HL-60 (cell line): ENCODE measurements around the gene ASB3.
"Not testable (repeated sequence)": the region's sequence is repeated elsewhere in the genome, so short reads cannot be mapped to it uniquely, and the experiment has no call there.

Experiments
- DNase-seq, 2 experiments: peaks; one replicate each; pipeline ENCODE4 v3.0.0-alpha.2; 2010 to 2020; ENCODE audit warnings: low read depth in 1 of 2, low spot score in 1 of 2
- H3K27ac ChIP-seq: fragments of 250-450 bp; sonication (Bioruptor Pico); replicated peaks from 2 replicates; pipeline ENCODE4 v1.5.1; 2020; ENCODE audit warnings: mild to moderate bottlenecking, moderate library complexity
- H3K27me3 ChIP-seq: fragments of 250-450 bp; sonication (Bioruptor Pico); 2 replicates; pipeline ENCODE4 v1.5.1; 2021; ENCODE audit warnings: mild to moderate bottlenecking, moderate library complexity; ENCODE audit not compliant: insufficient read depth, poor library complexity, severe bottlenecking
- H3K4me3 ChIP-seq: replicated peaks from 2 replicates; pipeline ENCODE4 v1.5.1; 2011; ENCODE audit warnings: mild to moderate bottlenecking, control low read depth, low read length; ENCODE audit not compliant: insufficient read depth
- GABPA ChIP-seq: IDR thresholded peaks from 2 replicates; pipeline ENCODE4 v1.6.1; 2012; ENCODE audit warnings: low read depth
- POLR2AphosphoS5 ChIP-seq: IDR thresholded peaks from 2 replicates; pipeline ENCODE4 v1.6.1; 2012; ENCODE audit warnings: low read depth
- SPI1 ChIP-seq: IDR thresholded peaks from 2 replicates; pipeline ENCODE4 v1.6.1; 2012; ENCODE audit warnings: low read depth, mild to moderate bottlenecking, borderline replicate concordance
- TF ChIP-seq, protein P1 (sequence below): IDR thresholded peaks from 2 replicates; pipeline ENCODE4 v1.6.1; 2012; ENCODE audit warnings: low read depth; ENCODE audit not compliant: insufficient replicate concordance
- TF ChIP-seq, protein P2 (sequence below): IDR thresholded peaks from one replicate; pipeline ENCODE4 v1.5.1; 2011; ENCODE audit warnings: low read length, control low read depth, inconsistent platforms; ENCODE audit not compliant: insufficient read depth

The ASB3 gene

GRCh38 chr2:53729143-53729762, 57.5 kb downstream of the ASB3 start:
- no peak for DNase-seq
- Histone ChIP-seq H3K4me3 (no peak overlapping the region), H3K27ac (no peak overlapping the region), H3K27me3 (no peaks in the 10 kb centered on the region)
- TF ChIP-seq POLR2AphosphoS5, result no peak
- TF ChIP-seq SPI1, result no peak
- no peak for TF ChIP-seq GABPA
- TF ChIP-seq, protein P1, sequence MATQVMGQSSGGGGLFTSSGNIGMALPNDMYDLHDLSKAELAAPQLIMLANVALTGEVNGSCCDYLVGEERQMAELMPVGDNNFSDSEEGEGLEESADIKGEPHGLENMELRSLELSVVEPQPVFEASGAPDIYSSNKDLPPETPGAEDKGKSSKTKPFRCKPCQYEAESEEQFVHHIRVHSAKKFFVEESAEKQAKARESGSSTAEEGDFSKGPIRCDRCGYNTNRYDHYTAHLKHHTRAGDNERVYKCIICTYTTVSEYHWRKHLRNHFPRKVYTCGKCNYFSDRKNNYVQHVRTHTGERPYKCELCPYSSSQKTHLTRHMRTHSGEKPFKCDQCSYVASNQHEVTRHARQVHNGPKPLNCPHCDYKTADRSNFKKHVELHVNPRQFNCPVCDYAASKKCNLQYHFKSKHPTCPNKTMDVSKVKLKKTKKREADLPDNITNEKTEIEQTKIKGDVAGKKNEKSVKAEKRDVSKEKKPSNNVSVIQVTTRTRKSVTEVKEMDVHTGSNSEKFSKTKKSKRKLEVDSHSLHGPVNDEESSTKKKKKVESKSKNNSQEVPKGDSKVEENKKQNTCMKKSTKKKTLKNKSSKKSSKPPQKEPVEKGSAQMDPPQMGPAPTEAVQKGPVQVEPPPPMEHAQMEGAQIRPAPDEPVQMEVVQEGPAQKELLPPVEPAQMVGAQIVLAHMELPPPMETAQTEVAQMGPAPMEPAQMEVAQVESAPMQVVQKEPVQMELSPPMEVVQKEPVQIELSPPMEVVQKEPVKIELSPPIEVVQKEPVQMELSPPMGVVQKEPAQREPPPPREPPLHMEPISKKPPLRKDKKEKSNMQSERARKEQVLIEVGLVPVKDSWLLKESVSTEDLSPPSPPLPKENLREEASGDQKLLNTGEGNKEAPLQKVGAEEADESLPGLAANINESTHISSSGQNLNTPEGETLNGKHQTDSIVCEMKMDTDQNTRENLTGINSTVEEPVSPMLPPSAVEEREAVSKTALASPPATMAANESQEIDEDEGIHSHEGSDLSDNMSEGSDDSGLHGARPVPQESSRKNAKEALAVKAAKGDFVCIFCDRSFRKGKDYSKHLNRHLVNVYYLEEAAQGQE, result no peak
- TF ChIP-seq, protein P2, sequence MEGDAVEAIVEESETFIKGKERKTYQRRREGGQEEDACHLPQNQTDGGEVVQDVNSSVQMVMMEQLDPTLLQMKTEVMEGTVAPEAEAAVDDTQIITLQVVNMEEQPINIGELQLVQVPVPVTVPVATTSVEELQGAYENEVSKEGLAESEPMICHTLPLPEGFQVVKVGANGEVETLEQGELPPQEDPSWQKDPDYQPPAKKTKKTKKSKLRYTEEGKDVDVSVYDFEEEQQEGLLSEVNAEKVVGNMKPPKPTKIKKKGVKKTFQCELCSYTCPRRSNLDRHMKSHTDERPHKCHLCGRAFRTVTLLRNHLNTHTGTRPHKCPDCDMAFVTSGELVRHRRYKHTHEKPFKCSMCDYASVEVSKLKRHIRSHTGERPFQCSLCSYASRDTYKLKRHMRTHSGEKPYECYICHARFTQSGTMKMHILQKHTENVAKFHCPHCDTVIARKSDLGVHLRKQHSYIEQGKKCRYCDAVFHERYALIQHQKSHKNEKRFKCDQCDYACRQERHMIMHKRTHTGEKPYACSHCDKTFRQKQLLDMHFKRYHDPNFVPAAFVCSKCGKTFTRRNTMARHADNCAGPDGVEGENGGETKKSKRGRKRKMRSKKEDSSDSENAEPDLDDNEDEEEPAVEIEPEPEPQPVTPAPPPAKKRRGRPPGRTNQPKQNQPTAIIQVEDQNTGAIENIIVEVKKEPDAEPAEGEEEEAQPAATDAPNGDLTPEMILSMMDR, result no peak

GRCh38 chr2:53727921-53728320, 58.8 kb downstream of the ASB3 start:
- no peak for DNase-seq
- no peak for TF ChIP-seq SPI1
- TF ChIP-seq POLR2AphosphoS5, result no peak
- TF ChIP-seq GABPA, result no peak

DNA sequence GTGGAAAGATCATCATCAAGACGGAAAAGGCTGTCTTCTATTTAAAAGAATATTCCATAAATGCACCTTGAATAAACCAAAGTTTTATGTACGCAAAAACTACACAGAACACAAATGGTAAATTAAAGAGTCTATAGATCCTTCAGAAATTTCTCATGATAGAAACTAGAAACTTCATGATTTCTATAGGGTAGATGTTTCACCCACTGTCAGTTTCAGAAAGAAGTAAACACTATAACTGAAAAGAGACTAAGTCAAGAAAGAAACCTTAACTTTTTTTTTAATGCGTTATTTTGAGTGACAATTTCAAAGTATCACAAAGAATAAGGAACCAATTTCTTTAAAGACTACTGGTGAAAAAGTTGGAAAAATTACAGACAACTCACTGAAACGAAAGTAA, 61.1 kb downstream of the ASB3 start:
- DNase-seq, result no peak
- Histone ChIP-seq H3K4me3 (no peak overlapping the region), H3K27ac (no peak overlapping the region), H3K27me3 (no peaks in the 10 kb centered on the region)
- no peak for TF ChIP-seq SPI1
- TF ChIP-seq GABPA, result no peak
- TF ChIP-seq, protein P2, result no peak
- no peak for TF ChIP-seq POLR2AphosphoS5
- TF ChIP-seq, protein P1, result no peak

More at GRCh38 chr2:53727921-53728320, 58.8 kb downstream of the ASB3 start:
- Histone ChIP-seq H3K27ac (no peak overlapping the region), H3K4me3 (no peak overlapping the region), H3K27me3 (no peaks in the 10 kb centered on the region)

DNA sequence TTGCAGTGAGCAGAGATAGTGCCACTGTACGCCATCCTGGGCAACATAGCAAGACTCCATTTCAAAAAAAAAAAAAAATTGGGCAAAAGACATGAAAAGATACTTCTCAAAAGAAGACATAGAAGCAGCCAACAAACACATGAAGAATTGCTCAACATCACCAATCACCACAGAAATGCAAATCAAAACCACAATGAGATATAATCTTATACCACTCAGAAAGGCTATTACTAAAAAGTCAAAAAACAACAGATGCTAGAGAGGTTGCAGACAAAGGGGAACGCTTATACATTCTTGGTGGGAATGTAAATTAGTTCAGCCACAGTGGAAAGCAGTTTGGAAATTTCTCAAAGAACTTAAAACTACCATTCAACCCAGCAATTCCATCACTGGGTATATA, 62.2 kb downstream of the ASB3 start:
- Histone ChIP-seq H3K27ac (no peak overlapping the region), H3K4me3 (no peak overlapping the region), H3K27me3 (no peaks in the 10 kb centered on the region)
- DNase-seq, result no peak
- TF ChIP-seq, protein P2, result no peak
- TF ChIP-seq GABPA (no peak), POLR2AphosphoS5 (no peak), SPI1 (no peak)
- TF ChIP-seq, protein P1, result no peak

GRCh38 chr2:53720944-53721343, 65.8 kb downstream of the ASB3 start:
- DNase-seq, H3K27me3 ChIP-seq, H3K4me3 ChIP-seq, H3K27ac ChIP-seq: not testable (repeated sequence)
